Panc1 (cell line): Measurements from ENCODE around the gene PLCH1.

Experiments
- CTCF ChIP-seq: fragments of 450-650 bp; IDR thresholded peaks from 2 replicates; pipeline ENCODE4 v1.5.1; 2017; ENCODE audit warnings: mild to moderate bottlenecking
- POLR2AphosphoS5 ChIP-seq: IDR thresholded peaks from 2 replicates; pipeline ENCODE4 v1.6.1; 2012; ENCODE audit warnings: mild to moderate bottlenecking, low read depth, low read length, moderate library complexity
- REST ChIP-seq, 2 experiments: IDR thresholded peaks; 2 replicates each; pipeline ENCODE4 v1.6.1; 2011 to 2012; ENCODE audit warnings: low read depth in 2 of 2, control low read depth in 1 of 2, low read length in 1 of 2, mild to moderate bottlenecking in 1 of 2, moderate library complexity in 1 of 2; ENCODE audit not compliant: insufficient read depth in 1 of 2
- SIN3A ChIP-seq: IDR thresholded peaks from 2 replicates; pipeline ENCODE4 v1.6.1; 2012; ENCODE audit warnings: low read depth, mild to moderate bottlenecking, low read length, moderate library complexity, borderline replicate concordance; ENCODE audit not compliant: insufficient read depth
- TCF7L2 ChIP-seq: IDR thresholded peaks from 2 replicates; pipeline ENCODE4 v1.6.1; 2011; ENCODE audit warnings: mild to moderate bottlenecking, low read depth, low read length, inconsistent platforms

GRCh38 chr3:155391104-155391503 lies 353.8 kb downstream of the PLCH1 start:
- TF ChIP-seq CTCF (no peak), POLR2AphosphoS5 (no peak), REST (IDR thresholded peaks at IDR 0.05; ENCODE audit: insufficient read depth in 1 of 2, low read depth in 2 of 2, low read length in 1 of 2) (no peak), TCF7L2 (no peak), SIN3A (no peak)
